ENCODE data around the gene EHF. TPM values are rescaled to one million over a fixed set of nuclear protein-coding genes. Genes with fewer than 3 reads are reported as not detected.

The EHF gene
- total RNA-seq, 2 donors from 2014 or later = 289 to 316 TPM

- Histone ChIP-seq H3K9ac (ENCODE audit: low read depth in 2 of 2, low read length in 2 of 2) (no peak overlapping the region), H3K27me3 (no peaks in the 10 kb centered on the region), H3K27ac (no peak overlapping the region), H3K4me1 (no peaks in the 10 kb centered on the region), H3K9me3 (no peaks in the 10 kb centered on the region), H3K36me3 (no peaks in the 10 kb centered on the region), H3K4me3 (no peak overlapping the region)
- DNase-seq = no peak
- no peak for TF ChIP-seq CTCF (IDR thresholded peaks at IDR 0.05)
- intact Hi-C loops (cut with DNase I) = no loop called here
Observed at GRCh38 chr11:34667810-34668582, 47.1 kb downstream of the EHF start.

GRCh38 chr11:34668583-34669053, 47.7 kb downstream of the EHF start:
- H3K4me1 ChIP-seq = no peaks in the 10 kb centered on the region
- intact Hi-C loops (cut with DNase I) = no loop called here
- no peaks in the 10 kb centered on the region for H3K36me3 ChIP-seq
- H3K27ac ChIP-seq = no peak overlapping the region
- no peaks in the 10 kb centered on the region for H3K9me3 ChIP-seq
- H3K4me3 ChIP-seq = no peak overlapping the region
- H3K9ac ChIP-seq (ENCODE audit: low read depth in 2 of 2, low read length in 2 of 2) = no peak overlapping the region
- no peak for TF ChIP-seq CTCF (IDR thresholded peaks at IDR 0.05)
- DNase-seq = no peak
- no peaks in the 10 kb centered on the region for H3K27me3 ChIP-seq

GRCh38 chr11:34669458-34669857, 48.6 kb downstream of the EHF start:
- no peak for DNase-seq
- TF ChIP-seq CTCF (IDR thresholded peaks at IDR 0.05) = no peak
- no peak overlapping the region for H3K27ac ChIP-seq
- H3K9me3 ChIP-seq = no peaks in the 10 kb centered on the region
- no peak overlapping the region for H3K4me3 ChIP-seq
- H3K27me3 ChIP-seq = no peaks in the 10 kb centered on the region
- intact Hi-C loops (cut with DNase I) = no loop called here
- H3K36me3 ChIP-seq = no peaks in the 10 kb centered on the region
- H3K9ac ChIP-seq (ENCODE audit: low read depth in 2 of 2, low read length in 2 of 2) = no peak overlapping the region
- H3K4me1 ChIP-seq = no peaks in the 10 kb centered on the region

- no peaks in the 10 kb centered on the region for H3K9me3 ChIP-seq
- no peak for TF ChIP-seq CTCF (IDR thresholded peaks at IDR 0.05)
- intact Hi-C loops (cut with DNase I) = no loop called here
- H3K4me1 ChIP-seq = no peaks in the 10 kb centered on the region
- H3K4me3 ChIP-seq = no peak overlapping the region
- no peak for DNase-seq
- no peaks in the 10 kb centered on the region for H3K36me3 ChIP-seq
- no peak overlapping the region for H3K9ac ChIP-seq (ENCODE audit: low read depth in 2 of 2, low read length in 2 of 2)
- H3K27me3 ChIP-seq = no peaks in the 10 kb centered on the region
- no peak overlapping the region for H3K27ac ChIP-seq
Observed at GRCh38 chr11:34671117-34671516, 50.2 kb downstream of the EHF start.

GRCh38 chr11:34671946-34672345, 51.1 kb downstream of the EHF start:
- H3K9ac ChIP-seq (ENCODE audit: low read depth in 2 of 2, low read length in 2 of 2) = no peak overlapping the region
- H3K27ac ChIP-seq = no peak overlapping the region
- DNase-seq = no peak
- no peak for TF ChIP-seq CTCF (IDR thresholded peaks at IDR 0.05)
- H3K4me3 ChIP-seq = no peak overlapping the region
- no peaks in the 10 kb centered on the region for H3K9me3 ChIP-seq
- no peaks in the 10 kb centered on the region for H3K27me3 ChIP-seq
- H3K4me1 ChIP-seq = no peaks in the 10 kb centered on the region
- H3K36me3 ChIP-seq = no peaks in the 10 kb centered on the region
- intact Hi-C loops (cut with DNase I) = no loop called here
